ENCODE results near the gene RALGAPA1.
A peak's percentile ranks its signal among the peaks of the same experiment; 100 is the strongest.

RALGAPA1 gene

GRCh38 chr14:35821564-35822411 is 12.7 kb upstream of the RALGAPA1 start:
- peak; percentile 65 for DNase-seq (ENCODE audit: low read depth)
- no peak overlapping the region for H3K4me3 ChIP-seq (replicated peaks; ENCODE audit: low read depth, low read length)
- TF ChIP-seq CTCF (IDR thresholded peaks at IDR 0.05; ENCODE audit: low read length, missing control alignments), result peak; percentile 89

GRCh38 chr14:35819591-35820540 is 10.8 kb upstream of the RALGAPA1 start:
- no peak for TF ChIP-seq CTCF (IDR thresholded peaks at IDR 0.05; ENCODE audit: low read length, missing control alignments)
- no peak for DNase-seq (ENCODE audit: low read depth)
- no peak overlapping the region for H3K4me3 ChIP-seq (replicated peaks; ENCODE audit: low read depth, low read length)

- peak; percentile 66 for DNase-seq (ENCODE audit: low read depth)
- no peak overlapping the region for H3K4me3 ChIP-seq (replicated peaks; ENCODE audit: low read depth, low read length)
- peak; percentile 62 for TF ChIP-seq CTCF (IDR thresholded peaks at IDR 0.05; ENCODE audit: low read length, missing control alignments)
Measured at GRCh38 chr14:35818346-35819115, 9.4 kb upstream of the RALGAPA1 start.

GRCh38 chr14:35814371-35815005 is 5.4 kb upstream of the RALGAPA1 start:
- H3K4me3 ChIP-seq (replicated peaks; ENCODE audit: low read depth, low read length), result no peak overlapping the region
- TF ChIP-seq CTCF (IDR thresholded peaks at IDR 0.05; ENCODE audit: low read length, missing control alignments), result peak; percentile 90
- peak; percentile 65 for DNase-seq (ENCODE audit: low read depth)

GRCh38 chr14:35810963-35811362 is 1.9 kb upstream of the RALGAPA1 start:
- no peak overlapping the region for H3K4me3 ChIP-seq (replicated peaks; ENCODE audit: low read depth, low read length)

More at GRCh38 chr14:35810963-35811362, 1.9 kb upstream of the RALGAPA1 start:
- DNase-seq (ENCODE audit: low read depth), result no peak
- no peak for TF ChIP-seq CTCF (IDR thresholded peaks at IDR 0.05; ENCODE audit: low read length, missing control alignments)
